Fibroblast of lung (primary cell): ENCODE data around the gene DOCK4.

Source experiments
- CTCF ChIP-seq, 2 donors: IDR thresholded peaks in 1 of 2; conservative IDR thresholded peaks in 1 of 2; 1 replicate in 1 of 2; 2 replicates in 1 of 2; pipeline ENCODE4 v1.5.1; 2011 to 2012; ENCODE audit warnings: low read length in 2 of 2, control low read depth in 1 of 2, inconsistent platforms in 1 of 2, low read depth in 1 of 2, mild to moderate bottlenecking in 1 of 2
- EZH2 ChIP-seq: IDR thresholded peaks from 2 replicates; pipeline ENCODE4 v1.5.1; 2012; ENCODE audit warnings: low read length, control low read depth, mild to moderate bottlenecking; ENCODE audit errors: missing control alignments

GRCh38 chr7:111955616-111956015 is 250.6 kb downstream of the DOCK4 start:
- TF ChIP-seq EZH2 (no peak), CTCF (conservative IDR thresholded peaks at IDR 0.05 in 1 of 2, IDR thresholded peaks at IDR 0.05 in 1 of 2; ENCODE audit: low read depth in 1 of 2, low read length in 2 of 2) (no peak)
